Transverse colon (tissue), 4 donors: ENCODE results near the gene ALKBH2. TPM values are rescaled to one million over a fixed set of nuclear protein-coding genes. Genes with fewer than 3 reads are reported as not detected.

Source experiments
- DNase-seq: peaks from one replicate; pipeline ENCODE4 v3.0.0-alpha.2; 2019
- H3K27ac ChIP-seq, 4 donors: fragments of 200-600 bp; sonication (generic); 2 replicates each; pipeline ENCODE4 v1.5.1; 2016 to 2018; ENCODE audit warnings: inconsistent platforms in 4 of 4
- H3K27me3 ChIP-seq: fragments of 200-600 bp; sonication (generic); 2 replicates; pipeline ENCODE4 v1.5.1; 2017; ENCODE audit warnings: inconsistent platforms
- H3K36me3 ChIP-seq, 4 donors: fragments of 200-600 bp; sonication (generic); 2 replicates each; pipeline ENCODE4 v1.5.1; 2017 to 2019; ENCODE audit warnings: inconsistent platforms in 4 of 4
- H3K4me1 ChIP-seq, 4 donors: fragments of 200-600 bp; sonication (generic); 2 replicates each; pipeline ENCODE4 v1.5.1; 2017 to 2020; ENCODE audit warnings: inconsistent platforms in 4 of 4
- H3K4me3 ChIP-seq, 4 donors: fragments of 200-600 bp; sonication (generic); 1 replicate in 1 of 4; 2 replicates in 3 of 4; pipeline versions ENCODE4 v1.5.1 to v1.6.1; 2017 to 2019; ENCODE audit warnings: inconsistent platforms in 4 of 4
- H3K9me3 ChIP-seq, 2 donors: fragments of 200-600 bp; sonication (generic); 2 replicates each; pipeline ENCODE4 v1.5.1; 2017 to 2019; ENCODE audit warnings: inconsistent platforms in 2 of 2
- EP300 ChIP-seq: sonication (generic); formaldehyde crosslinking; IDR thresholded peaks from one replicate; pipeline ENCODE4 v1.6.1; 2017; ENCODE audit warnings: antibody characterized with exemption, low read depth
- POLR2A ChIP-seq: fragments of 450-650 bp; IDR thresholded peaks from one replicate; pipeline ENCODE4 v1.6.1; 2016; ENCODE audit warnings: antibody characterized with exemption, mild to moderate bottlenecking, moderate library complexity
- POLR2AphosphoS5 ChIP-seq, 3 donors: sonication (generic); formaldehyde crosslinking; IDR thresholded peaks; one replicate each; pipeline ENCODE4 v1.6.1; 2016; ENCODE audit warnings: antibody characterized with exemption in 3 of 3
- WGBS, 2 donors: methylation state at CpG; one replicate each; pipeline ENCODE4 v1.1.5; 2018; ENCODE audit warnings: low coverage in 1 of 2; 5-methylcytosine and 5-hydroxymethylcytosine counted together
- in situ Hi-C, 4 donors: fragments of 200-750 bp; cut with MboI; loops; one replicate each; pipeline versions ENCODE4 v1.15.0 to v1.15.1; 2017; ENCODE audit warnings: low sequenced_read_pairs in 3 of 4, low pct_ligation_motif_present in 1 of 4, low pct_unique_long_range_greater_than_20kb in 1 of 4
- intact Hi-C: fragments of 100-400 bp; cut with DNase I; formaldehyde crosslinking; loops from one replicate; pipeline ENCODE4 v1.15.1; 2023; ENCODE audit warnings: low total_unique reads
- total RNA-seq, 4 donors: library from RNA; depleted of rRNA; stranded (reverse); fragments of >200 nt; gene quantifications; one replicate each; pipeline ENCODE4 v1.1.0, GENCODE V29; 2016
- TF ChIP-seq, protein P1 (sequence below), 5 experiments: fragments of 200-600 bp in 3 of 5; fragments of 450-650 bp in 2 of 5; sonication (generic) in 3 of 5; IDR thresholded peaks; 1 replicate in 2 of 5; 2 replicates in 3 of 5; pipeline ENCODE4 v1.5.1; 2016 to 2017; ENCODE audit warnings: antibody characterized with exemption in 5 of 5, inconsistent platforms in 3 of 5, mild to moderate bottlenecking in 2 of 5, moderate library complexity in 1 of 5

The ALKBH2 gene
- total RNA-seq, 4 donors from 2014 or later = 3.4 to 11.1 (median 7.1) TPM; not detected in 1

- Histone ChIP-seq H3K27me3 (no peaks in the 10 kb centered on the region), H3K4me3 (no peak overlapping the region), H3K27ac (no peak overlapping the region), H3K9me3 (no peaks in the 10 kb centered on the region), H3K36me3 (peaks cover 0 to 43% (median 14%) of the 10 kb centered on the region in 4 donors), H3K4me1 (peaks cover 0 to 7% (median 2%) of the 10 kb centered on the region in 4 donors)
- in situ Hi-C loops = loop anchor here in 2 of 4 donors (25.0 kb wide), 2 partner anchors 413 to 513 kb away; partner anchors contain the start of genes ISCU (in 2 of the 2) and SART3 (in 2 of the 2)
- DNase-seq = no peak
- TF ChIP-seq EP300 = no peak
- TF ChIP-seq, protein P1, sequence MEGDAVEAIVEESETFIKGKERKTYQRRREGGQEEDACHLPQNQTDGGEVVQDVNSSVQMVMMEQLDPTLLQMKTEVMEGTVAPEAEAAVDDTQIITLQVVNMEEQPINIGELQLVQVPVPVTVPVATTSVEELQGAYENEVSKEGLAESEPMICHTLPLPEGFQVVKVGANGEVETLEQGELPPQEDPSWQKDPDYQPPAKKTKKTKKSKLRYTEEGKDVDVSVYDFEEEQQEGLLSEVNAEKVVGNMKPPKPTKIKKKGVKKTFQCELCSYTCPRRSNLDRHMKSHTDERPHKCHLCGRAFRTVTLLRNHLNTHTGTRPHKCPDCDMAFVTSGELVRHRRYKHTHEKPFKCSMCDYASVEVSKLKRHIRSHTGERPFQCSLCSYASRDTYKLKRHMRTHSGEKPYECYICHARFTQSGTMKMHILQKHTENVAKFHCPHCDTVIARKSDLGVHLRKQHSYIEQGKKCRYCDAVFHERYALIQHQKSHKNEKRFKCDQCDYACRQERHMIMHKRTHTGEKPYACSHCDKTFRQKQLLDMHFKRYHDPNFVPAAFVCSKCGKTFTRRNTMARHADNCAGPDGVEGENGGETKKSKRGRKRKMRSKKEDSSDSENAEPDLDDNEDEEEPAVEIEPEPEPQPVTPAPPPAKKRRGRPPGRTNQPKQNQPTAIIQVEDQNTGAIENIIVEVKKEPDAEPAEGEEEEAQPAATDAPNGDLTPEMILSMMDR (IDR thresholded peaks at IDR 0.05) = no peak
- TF ChIP-seq POLR2A = no peak
- no peak for TF ChIP-seq POLR2AphosphoS5 (IDR thresholded peaks at IDR 0.05)
- intact Hi-C loops = no loop called here
Measured at GRCh38 chr12:109074866-109075265, 18.4 kb downstream of the ALKBH2 start.

DNA sequence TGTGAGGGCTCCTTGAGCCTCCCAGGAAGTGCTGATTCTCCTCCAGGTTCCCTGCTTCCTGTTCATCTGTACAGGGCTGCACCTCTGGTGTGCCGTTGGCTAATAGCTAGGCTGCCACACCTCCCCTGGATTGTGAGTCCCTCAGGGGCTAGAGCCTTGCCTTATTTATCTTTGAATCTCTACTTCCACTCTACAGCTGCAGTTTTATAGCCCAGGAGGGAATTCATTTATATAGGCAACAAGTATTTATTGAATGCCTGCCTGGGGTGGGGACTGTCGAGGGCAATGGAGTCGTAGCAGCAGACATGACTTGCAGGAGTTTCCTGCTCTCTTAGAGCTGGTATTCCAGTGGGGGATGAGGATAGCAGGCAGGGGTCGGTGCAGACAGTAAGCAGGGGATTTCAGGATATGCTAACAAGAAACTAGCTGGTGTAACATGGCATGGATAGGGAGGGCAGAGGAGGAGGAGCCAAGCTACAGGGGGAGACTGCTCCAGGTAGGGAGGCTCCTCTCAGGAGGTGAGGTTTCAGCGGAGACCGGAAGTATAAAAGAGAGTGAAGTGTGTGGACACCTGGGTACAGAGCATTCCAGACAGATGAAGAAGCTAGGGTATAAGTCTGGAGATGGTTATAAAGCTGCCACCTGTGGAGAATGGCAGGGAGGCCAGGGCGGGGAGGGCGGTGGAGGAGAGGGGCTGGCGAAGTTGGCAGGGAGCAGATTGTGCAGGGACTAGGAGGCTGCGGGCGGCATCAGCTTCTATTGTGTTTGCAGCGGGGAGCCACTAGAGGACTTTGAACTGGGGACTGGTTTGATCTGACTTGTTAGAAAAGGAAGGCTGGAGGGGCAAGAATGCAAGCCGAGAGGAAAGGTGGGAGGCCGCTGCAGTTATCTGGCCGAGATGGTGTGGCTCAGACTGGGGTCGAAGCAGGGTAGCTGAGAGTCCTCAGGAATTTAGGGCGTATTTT, 23.7 kb downstream of the ALKBH2 start:
- 51 to 77% methylated on average over 5 to 17 of the region's 17 CpGs for WGBS, 2 donors
- peaks cover 0 to 30% (median 8%) of the 10 kb centered on the region in 4 donors for H3K4me1 ChIP-seq
- intact Hi-C loops (no loop called here), in situ Hi-C loops (no loop called here)
- TF ChIP-seq POLR2AphosphoS5 (IDR thresholded peaks at IDR 0.05) (peak in 1 of 3 donors; percentile 50), POLR2A (peak; percentile 76)
- TF ChIP-seq, protein P1 (IDR thresholded peaks at IDR 0.05) = no peak
- H3K9me3 ChIP-seq = no peaks in the 10 kb centered on the region
- peak; percentile 81 for DNase-seq
- peak overlapping the region; percentile 73 to 87 (median 84) for H3K27ac ChIP-seq
- H3K36me3 ChIP-seq = peaks cover 0 to 30% (median 11%) of the 10 kb centered on the region in 4 donors
- H3K27me3 ChIP-seq = no peaks in the 10 kb centered on the region
- peak overlapping the region in 3 of 4 donors; percentile 3 to 32 (median 18) for H3K4me3 ChIP-seq

- no peaks in the 10 kb centered on the region for H3K9me3 ChIP-seq
- TF ChIP-seq EP300 (no peak), POLR2A (no peak), POLR2AphosphoS5 (IDR thresholded peaks at IDR 0.05) (no peak)
- TF ChIP-seq, protein P1 (IDR thresholded peaks at IDR 0.05) = no peak
- 47% methylated on average over 1 of the region's 1 CpG; no CpG with 5 or more reads in 1 of the 2 donors for WGBS, 2 donors
- peaks cover 0 to 19% (median 3%) of the 10 kb centered on the region in 4 donors for H3K36me3 ChIP-seq
- in situ Hi-C loops = no loop called here
- H3K27me3 ChIP-seq = no peaks in the 10 kb centered on the region
- H3K4me1 ChIP-seq = peaks cover 0 to 30% (median 8%) of the 10 kb centered on the region in 4 donors
- intact Hi-C loops = no loop called here
- no peak for DNase-seq
- peak overlapping the region; percentile 33 to 69 (median 66) for H3K27ac ChIP-seq
- no peak overlapping the region for H3K4me3 ChIP-seq
Measured at GRCh38 chr12:109065853-109066193, 27.4 kb downstream of the ALKBH2 start.

DNA sequence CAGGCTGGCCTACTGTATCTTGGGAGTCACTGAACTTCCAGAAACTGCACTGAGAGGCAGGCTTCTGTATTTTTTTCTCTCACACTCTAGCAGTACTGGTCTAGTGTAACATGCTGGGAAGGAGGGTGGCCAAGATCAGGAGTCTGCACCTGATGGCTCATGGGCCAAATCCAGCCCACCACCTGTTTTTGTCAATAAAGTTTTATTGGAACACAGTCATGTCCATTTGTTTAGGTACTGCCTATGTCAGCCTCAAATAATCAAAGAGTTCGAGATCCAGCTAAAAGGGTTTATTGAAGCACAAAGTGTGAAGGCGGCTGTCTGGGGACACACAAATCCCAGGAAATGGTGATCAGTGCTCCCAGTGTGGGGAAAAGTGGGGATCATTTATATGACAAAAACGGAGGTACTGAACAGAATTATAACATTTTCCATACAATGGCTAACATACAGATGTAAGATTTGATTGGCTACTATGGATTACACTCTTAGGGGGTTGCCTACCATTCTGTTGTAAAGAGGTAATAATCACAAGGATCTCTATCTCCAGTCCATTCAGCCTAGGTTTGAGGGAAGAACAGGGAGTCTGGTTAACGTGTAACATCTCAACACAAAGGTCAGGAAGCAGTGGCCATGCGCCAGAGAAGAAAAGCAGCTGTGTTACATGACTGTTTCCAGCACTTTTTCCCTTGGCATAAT, 28.0 kb downstream of the ALKBH2 start:
- Histone ChIP-seq H3K9me3 (no peaks in the 10 kb centered on the region), H3K27me3 (no peaks in the 10 kb centered on the region), H3K4me1 (peaks cover 0 to 26% (median 7%) of the 10 kb centered on the region in 4 donors), H3K4me3 (no peak overlapping the region), H3K36me3 (peaks cover 0 to 19% (median 3%) of the 10 kb centered on the region in 4 donors), H3K27ac (peak overlapping the region; percentile 33 to 69 (median 66))
- TF ChIP-seq EP300 = no peak
- TF ChIP-seq, protein P1 (IDR thresholded peaks at IDR 0.05) = no peak
- TF ChIP-seq POLR2AphosphoS5 (IDR thresholded peaks at IDR 0.05) = no peak
- TF ChIP-seq POLR2A = no peak
- 49 to 67% methylated on average over 4 to 5 of the region's 5 CpGs for WGBS, 2 donors
- intact Hi-C loops = no loop called here
- peak; percentile 67 for DNase-seq
- in situ Hi-C loops = no loop called here
